ENCODE data around the gene USP27X.

The USP27X gene
- 0.10 to 1.8 (median 0.67) reads per million in 17 experiments for total RNA-seq

DNA sequence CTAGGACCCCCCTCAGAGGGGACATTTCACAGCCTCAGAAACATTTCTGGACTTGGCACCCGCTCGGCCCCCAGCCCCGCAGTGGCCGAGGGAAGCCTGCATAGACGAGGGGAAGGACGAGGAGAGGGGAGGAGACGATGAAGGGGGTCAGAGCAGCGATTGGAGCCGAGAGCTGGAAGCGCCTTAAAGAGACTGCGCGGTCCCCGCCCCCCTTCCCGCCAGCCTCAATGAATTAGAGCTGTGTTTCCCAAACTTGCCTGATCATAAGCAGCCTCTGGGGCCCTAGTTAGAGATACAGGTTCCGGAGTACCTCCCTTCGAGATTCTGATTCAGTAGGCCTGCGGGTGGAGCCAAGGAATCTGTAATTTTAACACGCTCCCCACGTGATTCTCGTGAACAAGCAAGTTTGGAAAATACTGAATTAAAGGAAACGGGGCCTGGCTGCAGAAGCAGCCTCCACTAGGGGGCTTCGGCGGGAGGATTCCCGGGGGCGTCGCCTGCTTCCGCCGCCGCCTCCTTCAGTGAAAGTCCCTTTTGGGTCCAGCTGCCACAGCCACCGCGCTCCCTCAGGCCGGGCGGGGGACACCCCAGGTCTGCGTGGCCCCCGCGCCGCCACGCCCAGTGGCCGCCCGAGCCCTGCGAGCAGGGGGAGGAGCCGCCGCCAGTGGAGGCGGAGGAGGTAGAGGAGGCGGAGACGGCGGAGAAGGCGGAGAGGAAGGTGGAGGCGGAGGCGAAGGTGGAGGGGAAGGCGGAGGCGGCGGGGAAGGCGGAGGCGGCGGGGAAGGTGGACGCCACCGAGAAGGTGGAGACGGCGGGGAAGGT, at the start of gene USP27X:
Gene USP27X (plus strand): TSS at position 651 of the 822 bp plus-strand sequence. CDS start 824 bp downstream, outside the sequence.
- DNase-seq: peak; percentile 51 to 81 (median 69)

DNA sequence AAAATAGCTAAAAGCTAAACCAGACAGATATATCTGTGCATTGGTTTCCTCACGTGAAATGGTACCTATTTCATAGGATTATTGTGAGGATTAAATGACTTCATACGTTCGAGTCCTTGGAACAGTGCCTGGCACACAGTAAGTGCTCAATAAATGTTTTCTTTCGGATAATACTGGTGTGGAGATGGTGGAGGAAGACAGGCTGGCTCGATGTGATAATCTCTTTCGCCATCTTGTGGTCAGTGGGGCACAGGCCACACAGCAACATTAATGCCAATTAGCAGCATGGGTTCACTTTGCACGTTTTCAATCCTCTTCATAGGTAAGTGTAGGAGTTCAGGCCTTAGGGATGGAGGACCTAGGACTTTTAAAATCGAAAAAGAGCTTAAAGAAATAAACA, 40.9 kb upstream of the USP27X start:
- peak; percentile 21 to 42 (median 32) for DNase-seq

DNA sequence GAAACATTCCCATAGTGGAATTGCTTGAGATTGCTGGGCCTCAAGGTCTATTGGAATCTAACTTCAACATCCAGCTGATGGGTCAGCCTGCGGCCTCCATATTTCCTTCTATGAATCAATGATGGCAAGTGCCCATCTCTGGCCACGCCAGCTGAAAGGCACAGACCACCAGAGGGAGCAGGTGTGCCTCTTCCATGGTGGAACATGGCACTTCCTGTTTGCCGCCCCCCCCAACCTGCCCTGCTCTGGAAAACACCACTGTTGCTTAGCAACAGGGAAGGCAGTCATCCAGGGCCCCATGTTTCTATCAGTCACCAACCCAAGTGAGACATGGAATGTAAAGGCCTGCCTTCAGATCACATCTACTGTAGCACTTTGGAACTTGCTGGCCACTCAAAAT, 38.6 kb upstream of the USP27X start:
- DNase-seq: peak; percentile 24 to 54 (median 50)

GRCh38 chrX:49842621-49843020, 36.7 kb upstream of the USP27X start:
- peak in 1 of 4 experiments; percentile 5 for DNase-seq

GRCh38 chrX:49844611-49845010, 34.7 kb upstream of the USP27X start:
- no peak for DNase-seq

- DNase-seq: no peak
These were observed 33.4 kb upstream of the USP27X start for GRCh38 chrX:49845701-49846403.

DNA sequence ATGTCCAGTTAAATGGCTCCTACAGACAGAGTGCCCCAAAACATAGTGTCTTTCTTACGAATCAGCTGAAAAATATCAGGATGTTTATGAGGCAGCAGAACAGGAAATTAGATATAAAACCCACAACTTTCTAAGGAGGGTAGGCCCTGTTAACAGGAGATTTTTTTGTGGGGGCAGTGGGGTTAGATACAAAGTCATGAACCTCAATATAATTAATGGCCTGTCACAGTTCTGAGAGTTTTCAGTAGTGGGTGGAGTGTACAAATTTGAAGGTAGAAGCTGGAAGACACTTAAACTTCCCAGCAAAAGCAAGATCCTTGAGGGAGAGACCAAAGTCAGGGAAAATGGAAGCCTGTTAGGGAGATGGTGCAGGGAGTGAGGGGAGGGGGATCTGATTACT, 32.8 kb upstream of the USP27X start:
- no peak for DNase-seq

DNA sequence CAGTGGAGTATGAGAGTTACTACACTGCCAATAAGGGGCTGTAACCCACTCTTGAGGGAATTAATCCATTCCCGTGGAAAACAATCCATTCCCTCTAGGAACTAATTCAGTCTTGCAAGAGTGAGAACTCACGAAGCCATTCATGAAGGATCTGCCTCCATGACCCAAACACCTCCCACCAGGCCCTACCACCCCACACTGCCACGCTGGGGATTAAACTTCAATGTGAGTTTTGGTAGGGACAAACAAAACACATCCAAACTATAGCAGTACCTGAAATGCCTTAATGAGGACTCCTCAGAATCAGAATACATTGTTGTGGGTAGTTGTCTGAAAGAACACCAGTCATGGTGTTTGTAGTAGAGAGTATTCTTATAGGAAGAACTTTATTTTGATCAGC, 31.0 kb upstream of the USP27X start:
- DNase-seq: no peak

DNA sequence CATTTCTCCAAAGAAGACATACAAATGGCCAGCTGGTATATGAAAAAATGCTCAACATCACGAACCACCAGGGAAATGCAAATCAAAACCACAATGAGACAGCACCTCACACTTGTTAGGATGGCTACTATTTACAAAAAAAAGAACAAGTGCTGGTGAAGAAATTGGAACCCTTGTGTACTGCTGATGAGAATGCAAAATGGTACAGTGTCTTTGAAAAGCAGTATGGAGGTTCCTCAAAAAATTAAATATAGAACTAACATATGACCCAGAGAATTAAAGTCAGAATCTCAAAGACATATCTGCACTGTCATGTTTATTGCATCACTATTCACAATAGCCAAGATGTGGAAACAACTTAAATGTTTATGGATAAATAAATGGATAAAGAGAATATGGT, 29.3 kb upstream of the USP27X start:
- DNase-seq: peak in 2 of 4 experiments; percentile 46 to 54

DNA sequence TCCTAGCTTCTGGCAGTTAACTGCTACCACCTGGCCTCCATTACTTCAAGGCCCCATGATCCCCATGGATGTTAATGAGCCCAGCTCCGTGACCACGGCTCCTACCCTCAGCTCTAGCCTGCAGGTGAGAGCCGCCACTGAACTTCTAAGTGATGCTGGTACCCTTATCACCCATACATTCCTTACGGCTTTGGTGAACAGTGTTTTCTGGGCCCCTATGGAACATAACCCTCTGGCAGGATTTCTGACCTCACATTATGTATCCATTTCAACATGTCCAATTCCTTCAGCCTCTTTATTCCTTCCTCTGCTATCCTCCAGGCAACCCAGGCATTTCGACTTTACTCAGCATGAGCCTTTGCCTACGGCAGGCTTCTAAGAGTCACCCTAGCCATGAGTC, 25.6 kb upstream of the USP27X start:
- DNase-seq: no peak

- no peak for DNase-seq
These were observed 22.5 kb upstream of the USP27X start for GRCh38 chrX:49856819-49857218.

- DNase-seq: no peak
These were observed 20.9 kb upstream of the USP27X start for GRCh38 chrX:49858341-49858740.

GRCh38 chrX:49859491-49859890, 19.8 kb upstream of the USP27X start:
- DNase-seq: peak in 1 of 4 experiments; percentile 13

GRCh38 chrX:49860867-49861535, 18.3 kb upstream of the USP27X start:
- DNase-seq: no peak

- no peak for DNase-seq
These were observed 17.2 kb upstream of the USP27X start for GRCh38 chrX:49862093-49862492.

DNA sequence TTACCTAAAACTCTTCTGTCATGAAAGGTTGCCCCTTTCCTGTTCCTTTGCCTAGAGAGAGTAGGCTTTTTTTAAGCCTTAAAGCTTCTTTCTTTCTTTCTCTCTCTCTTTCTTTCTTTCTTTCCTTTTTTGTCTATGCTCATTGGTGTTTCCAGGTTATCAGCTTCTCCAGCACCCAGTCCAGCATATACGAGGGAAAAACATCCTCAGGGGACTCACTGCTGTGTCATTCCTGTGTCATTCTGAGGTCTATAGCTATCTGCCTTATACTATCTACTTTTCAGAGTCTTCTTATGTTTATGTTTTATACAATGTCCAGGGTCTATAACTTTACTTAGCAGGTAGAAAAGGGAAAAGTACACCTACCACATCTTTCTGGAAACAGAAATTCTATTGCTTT, 10.5 kb upstream of the USP27X start:
- no peak for DNase-seq

GRCh38 chrX:49876750-49877149, 2.5 kb upstream of the USP27X start:
- DNase-seq: peak in 3 of 4 experiments; percentile 14 to 38 (median 27)

GRCh38 chrX:49877397-49878101, 1.7 kb upstream of the USP27X start:
- DNase-seq: peak in 3 of 4 experiments; percentile 23 to 31 (median 23)

GRCh38 chrX:49878128-49878833, 1.0 kb upstream of the USP27X start:
- DNase-seq: no peak

DNA sequence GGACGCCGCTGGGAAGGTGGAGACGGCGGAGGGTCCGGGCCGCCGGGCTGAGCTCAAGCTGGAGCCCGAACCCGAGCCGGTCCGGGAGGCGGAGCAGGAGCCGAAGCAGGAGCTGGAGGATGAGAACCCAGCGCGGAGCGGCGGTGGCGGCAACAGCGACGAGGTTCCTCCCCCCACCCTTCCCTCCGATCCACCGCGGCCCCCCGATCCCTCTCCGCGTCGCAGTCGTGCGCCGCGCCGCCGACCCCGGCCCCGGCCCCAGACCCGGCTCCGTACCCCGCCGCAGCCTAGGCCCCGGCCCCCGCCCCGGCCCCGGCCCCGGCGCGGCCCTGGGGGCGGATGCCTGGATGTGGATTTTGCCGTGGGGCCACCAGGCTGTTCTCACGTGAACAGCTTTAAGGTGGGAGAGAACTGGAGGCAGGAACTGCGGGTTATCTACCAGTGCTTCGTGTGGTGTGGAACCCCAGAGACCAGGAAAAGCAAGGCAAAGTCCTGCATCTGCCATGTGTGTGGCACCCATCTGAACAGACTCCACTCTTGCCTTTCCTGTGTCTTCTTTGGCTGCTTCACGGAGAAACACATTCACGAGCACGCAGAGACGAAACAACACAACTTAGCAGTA, 483 bp downstream of the USP27X start:
- no peak for DNase-seq

- no peak for DNase-seq
These were observed 1.4 kb downstream of the USP27X start for GRCh38 chrX:49880668-49881067.

All from suppressor macrophage (primary cell).